DMS53 treated with DMSO at 0.1 percent for 48 hours (cell line): Measurements from ENCODE around the gene NNAT.

Experiments used
- DNase-seq: peaks from one replicate; lab custom pipeline; 2025; ENCODE audit not compliant: unreplicated experiment; lab: John Stamatoyannopoulos, UW

NNAT gene

DNA sequence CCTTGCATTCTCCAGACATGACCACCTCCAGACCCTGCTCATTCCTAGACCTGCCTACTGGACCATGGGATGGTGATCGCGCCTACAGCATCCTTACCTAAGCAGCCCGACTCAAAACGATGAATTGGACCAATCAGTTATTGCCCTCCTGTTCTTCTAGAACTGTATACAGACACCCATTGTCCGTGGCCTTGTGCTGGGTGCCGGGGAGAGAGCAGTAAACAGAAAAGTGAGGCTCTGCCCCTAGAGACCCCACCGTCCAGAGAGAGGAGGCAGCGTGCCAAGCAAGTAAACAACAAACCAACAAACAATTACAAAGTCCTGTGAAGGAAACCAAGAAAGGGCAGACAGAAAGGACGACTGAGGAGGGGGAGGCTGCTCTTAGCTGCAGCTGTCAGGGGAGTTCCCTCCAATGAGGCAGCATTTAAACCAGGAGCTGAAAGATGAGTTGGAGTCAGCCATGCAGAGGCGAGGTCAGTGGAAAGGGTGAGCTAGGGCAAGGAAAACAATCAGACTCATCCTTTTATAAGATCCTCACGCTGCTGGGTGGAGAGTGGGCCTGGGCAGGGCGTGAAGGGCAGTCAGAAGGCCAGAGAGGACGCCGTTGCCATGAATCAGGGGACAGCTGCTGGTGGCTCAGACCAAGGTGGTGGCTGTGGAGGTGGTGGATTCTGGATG, 44.2 kb downstream of the NNAT start:
- DNase-seq: no peak

- no peak for DNase-seq
These were observed 45.7 kb downstream of the NNAT start for GRCh38 chr20:37566590-37567330.

DNA sequence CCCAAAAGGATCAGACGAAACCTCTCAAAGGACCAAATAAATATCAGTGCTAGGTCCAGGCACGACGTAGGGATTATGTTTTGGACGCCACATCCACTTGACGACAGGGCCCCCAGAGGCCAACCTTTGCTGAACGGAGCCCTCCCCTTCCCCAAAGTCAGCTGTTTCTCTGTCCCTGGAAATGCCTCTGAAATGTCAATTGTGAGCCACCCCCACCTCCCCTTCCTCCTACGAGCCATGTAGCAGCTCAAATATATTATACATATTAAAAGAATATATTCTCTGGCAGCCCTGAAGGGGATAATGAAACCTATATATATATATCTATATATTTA, 46.2 kb downstream of the NNAT start:
- no peak for DNase-seq

DNA sequence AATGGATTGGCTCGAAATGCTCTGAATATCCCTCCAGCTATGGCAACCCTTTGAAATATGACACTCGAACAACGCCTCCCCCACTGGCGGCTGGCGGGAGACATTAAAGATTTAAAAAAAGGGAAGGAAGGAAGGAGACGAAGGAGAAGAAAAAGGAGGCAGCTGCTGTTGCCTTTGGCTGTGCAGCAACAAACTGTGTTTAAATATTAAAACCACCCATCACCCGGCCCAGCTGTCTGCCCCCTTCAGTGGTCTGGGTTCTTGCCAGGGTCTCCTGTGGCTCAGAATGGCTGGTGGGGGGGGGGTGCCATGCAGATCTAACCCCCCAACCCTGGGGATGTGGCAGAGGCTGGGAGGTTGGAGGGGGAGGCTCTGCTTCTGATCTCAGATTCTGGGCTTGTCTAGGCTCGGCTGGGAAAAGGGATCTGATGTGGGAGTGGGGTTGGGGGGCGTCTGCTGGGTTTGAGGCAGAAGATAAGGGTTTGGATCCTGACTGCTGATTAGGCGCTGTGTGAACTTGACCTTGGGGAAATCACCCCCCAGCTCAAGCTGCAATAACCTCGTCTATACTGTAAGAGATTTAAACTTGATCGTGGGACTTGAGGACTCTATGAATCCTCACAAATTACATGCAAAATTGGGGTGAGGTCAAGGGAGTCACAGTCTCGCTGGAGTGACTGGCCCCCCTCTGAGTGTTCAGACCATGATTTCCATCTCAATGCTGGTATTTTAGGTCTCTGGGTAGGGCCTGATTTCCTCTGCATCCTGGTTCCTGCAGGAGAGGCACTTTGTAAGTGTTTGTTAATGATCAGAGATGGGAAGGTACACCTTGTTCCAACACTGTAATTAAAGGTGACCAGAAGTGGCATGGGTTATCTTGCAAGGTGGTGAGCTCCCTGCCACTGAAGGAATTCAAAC, 46.9 kb downstream of the NNAT start:
- DNase-seq: no peak

DNA sequence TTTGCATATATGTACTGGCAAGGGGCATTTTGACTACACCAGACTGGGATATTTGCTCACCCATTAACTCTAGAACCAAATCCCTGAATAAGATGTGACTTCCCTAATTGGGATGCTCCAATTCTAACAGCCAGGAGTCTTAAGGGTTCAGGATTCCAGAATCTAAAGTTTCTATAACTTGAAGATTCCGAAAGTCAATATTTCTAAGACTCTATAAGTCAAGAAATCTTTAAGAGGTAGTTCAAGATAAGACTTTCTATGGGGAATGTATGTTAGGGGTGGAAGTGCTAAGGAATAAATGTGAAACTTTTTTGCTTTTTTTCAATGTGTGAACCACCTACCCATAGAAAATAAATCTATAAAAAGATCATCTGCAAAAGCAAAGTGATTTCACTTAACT, 49.4 kb downstream of the NNAT start:
- no peak for DNase-seq

- no peak for DNase-seq
These were observed 50.0 kb downstream of the NNAT start for GRCh38 chr20:37571033-37571432.
